Mucosa of descending colon (tissue), 3 donors: ENCODE measurements around the gene RTEL1. TPM values are rescaled to one million over a fixed set of nuclear protein-coding genes. Genes with fewer than 3 reads are reported as not detected.
A peak's percentile ranks its signal among the peaks of the same experiment; 100 is the strongest.

ENCODE experiments used
- ATAC-seq: fragments of 200-7000 bp; cut with Tn5 transposase; one replicate; pipeline ENCODE4 v1.9.1; 2020; ENCODE audit warnings: mild to moderate bottlenecking, moderate library complexity
- DNase-seq, 3 donors: peaks; one replicate each; pipeline ENCODE4 v3.0.0-alpha.2; 2020
- H3K36me3 ChIP-seq: fragments of 200-600 bp; one replicate; pipeline ENCODE4 v1.8.0; 2021; ENCODE audit warnings: low read depth, mild to moderate bottlenecking
- H3K4me1 ChIP-seq: fragments of 200-600 bp; one replicate; pipeline ENCODE4 v1.8.0; 2021; ENCODE audit warnings: low read depth, mild to moderate bottlenecking
- H3K4me3 ChIP-seq: fragments of 200-600 bp; one replicate; pipeline ENCODE4 v1.8.0; 2021; ENCODE audit warnings: mild to moderate bottlenecking
- H3K9me3 ChIP-seq: fragments of 200-600 bp; one replicate; pipeline ENCODE4 v1.8.0; 2021; ENCODE audit warnings: mild to moderate bottlenecking
- intact Hi-C, 2 donors: fragments of 100-400 bp; cut with DNase I in 1 of 2; cut with micrococcal nuclease in 1 of 2; formaldehyde crosslinking; loops; one replicate each; pipeline versions ENCODE4 v1.11.0 to v1.11.1; 2022; cut with DNase I, micrococcal nuclease
- total RNA-seq, 3 donors: library from RNA; stranded (reverse); fragmentation: NEBNext Ultra II Directional in 2 of 3; extraction: Animal tissue kit (Norgen Biotek cat#: 25700) in 2 of 3; gene quantifications; one replicate each; pipeline versions ENCODE4 v1.2.1 to v1.2.4, GENCODE V29; 2021 to 2023
- TF ChIP-seq, protein P1 (sequence below): fragments of 200-600 bp; IDR thresholded peaks from one replicate; pipeline ENCODE4 v1.8.0; 2022; ENCODE audit warnings: antibody characterized with exemption, mild to moderate bottlenecking
- donor health status: DM: no; HTN: no; CAD: no; lungs with moderate emphysema.
- donor health status: DM: no; HTN: no; CAD: no.
- donor health status: DM: no; HTN: yes; CAD: no.

Gene RTEL1
- total RNA-seq, 3 donors from 2014 or later = 23.5 to 42.8 (median 34.2) TPM

DNA sequence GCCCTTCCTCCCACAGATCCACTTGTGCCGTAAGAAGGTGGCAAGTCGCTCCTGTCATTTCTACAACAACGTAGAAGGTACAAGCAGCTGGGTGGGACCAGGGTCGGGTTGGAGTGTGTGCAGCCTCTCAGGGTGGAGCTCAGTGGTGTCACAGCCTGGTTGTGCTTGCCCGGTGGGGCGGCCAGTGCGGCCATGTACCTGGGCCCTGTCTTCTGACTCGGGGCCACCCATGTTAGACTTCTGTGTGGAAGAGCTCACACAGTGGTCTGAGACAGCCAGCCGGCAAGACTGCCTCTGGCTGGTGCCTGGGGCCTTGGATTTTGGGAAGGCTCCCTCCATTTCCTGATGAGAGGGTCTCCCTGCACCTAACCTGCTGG lies 4.7 kb downstream of the RTEL1 start:
- TF ChIP-seq, protein P1, sequence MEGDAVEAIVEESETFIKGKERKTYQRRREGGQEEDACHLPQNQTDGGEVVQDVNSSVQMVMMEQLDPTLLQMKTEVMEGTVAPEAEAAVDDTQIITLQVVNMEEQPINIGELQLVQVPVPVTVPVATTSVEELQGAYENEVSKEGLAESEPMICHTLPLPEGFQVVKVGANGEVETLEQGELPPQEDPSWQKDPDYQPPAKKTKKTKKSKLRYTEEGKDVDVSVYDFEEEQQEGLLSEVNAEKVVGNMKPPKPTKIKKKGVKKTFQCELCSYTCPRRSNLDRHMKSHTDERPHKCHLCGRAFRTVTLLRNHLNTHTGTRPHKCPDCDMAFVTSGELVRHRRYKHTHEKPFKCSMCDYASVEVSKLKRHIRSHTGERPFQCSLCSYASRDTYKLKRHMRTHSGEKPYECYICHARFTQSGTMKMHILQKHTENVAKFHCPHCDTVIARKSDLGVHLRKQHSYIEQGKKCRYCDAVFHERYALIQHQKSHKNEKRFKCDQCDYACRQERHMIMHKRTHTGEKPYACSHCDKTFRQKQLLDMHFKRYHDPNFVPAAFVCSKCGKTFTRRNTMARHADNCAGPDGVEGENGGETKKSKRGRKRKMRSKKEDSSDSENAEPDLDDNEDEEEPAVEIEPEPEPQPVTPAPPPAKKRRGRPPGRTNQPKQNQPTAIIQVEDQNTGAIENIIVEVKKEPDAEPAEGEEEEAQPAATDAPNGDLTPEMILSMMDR = no peak
- peaks cover 8% of the 10 kb centered on the region for H3K4me1 ChIP-seq
- ATAC-seq (no peak), DNase-seq (no peak)
- no peaks in the 10 kb centered on the region for H3K9me3 ChIP-seq
- no peaks in the 10 kb centered on the region for H3K36me3 ChIP-seq
- H3K4me3 ChIP-seq = no peak overlapping the region
- intact Hi-C loops = no loop called here

DNA sequence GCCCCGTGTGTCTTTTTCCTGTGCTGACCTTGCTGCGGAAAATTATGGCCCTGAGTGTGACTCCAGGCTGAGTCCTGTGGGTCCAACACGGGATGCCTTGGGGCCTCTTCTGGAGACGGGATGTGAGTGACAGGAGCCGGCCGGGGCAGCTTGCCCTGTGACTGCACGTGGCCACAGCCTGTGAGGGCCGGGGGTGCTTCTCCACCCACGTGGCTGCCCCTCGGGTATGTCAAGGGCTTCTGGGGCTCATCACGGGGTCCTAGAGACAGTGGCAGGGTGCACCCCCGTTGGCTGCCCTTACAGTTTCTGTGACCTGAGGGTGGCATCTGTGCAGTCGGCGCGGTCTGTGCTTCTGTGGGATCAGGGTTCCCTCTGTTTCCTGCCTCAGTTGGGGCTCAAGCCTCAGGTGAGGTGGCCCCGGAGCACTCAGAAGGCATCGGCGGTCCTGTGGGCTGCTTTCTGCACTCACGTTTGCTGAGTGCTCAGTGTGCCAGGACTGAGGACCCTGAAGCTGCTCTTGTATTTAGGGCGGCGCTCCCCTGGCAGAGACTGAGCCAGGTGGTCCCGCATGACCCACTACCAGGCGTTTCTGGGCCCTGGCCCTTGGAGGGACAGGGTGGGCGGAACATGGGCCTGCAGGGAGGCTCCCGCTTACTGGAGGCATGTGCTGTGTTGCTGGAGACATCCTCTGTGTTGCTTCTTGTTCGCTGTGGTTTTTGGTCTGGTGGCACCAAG lies 5.4 kb downstream of the RTEL1 start:
- no peaks in the 10 kb centered on the region for H3K36me3 ChIP-seq
- DNase-seq = no peak
- no peak overlapping the region for H3K4me3 ChIP-seq
- ATAC-seq = no peak
- TF ChIP-seq, protein P1 = no peak
- H3K9me3 ChIP-seq = no peaks in the 10 kb centered on the region
- intact Hi-C loops = no loop called here
- H3K4me1 ChIP-seq = peaks cover 8% of the 10 kb centered on the region

DNA sequence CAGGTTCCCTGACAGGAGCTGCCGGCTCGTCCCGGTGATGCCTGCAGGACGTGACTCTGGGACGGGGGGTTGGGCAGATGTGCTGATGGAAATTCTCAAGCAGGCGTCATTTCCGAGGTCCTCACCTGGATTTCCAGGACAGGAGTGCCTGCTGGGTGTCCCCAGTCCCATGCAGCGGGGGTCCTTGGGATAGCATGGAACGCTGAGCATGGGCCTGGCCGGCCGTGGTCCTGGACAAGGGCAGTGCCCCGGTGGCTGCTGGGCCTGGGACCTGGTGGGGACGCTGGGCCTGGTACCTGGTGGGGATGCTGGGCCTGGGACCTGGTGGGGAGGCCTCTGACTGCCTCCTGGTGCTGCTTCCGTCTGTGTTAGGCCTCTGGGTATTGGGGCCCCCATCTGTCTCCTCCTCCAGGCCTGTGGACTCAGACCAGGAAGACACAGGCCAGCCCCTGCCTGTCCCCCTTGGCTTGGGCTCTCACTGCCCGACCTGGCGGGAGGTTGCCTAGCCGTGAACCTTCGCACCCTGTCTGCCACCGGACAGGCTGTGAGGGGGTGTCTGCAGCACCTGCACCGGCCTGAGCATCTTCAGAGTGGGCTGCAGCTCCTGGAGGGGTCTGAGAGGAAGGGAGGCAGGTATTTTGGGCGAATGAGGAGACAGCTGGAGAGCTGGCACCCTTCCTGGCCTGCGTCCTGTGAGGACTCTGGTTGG lies 6.2 kb downstream of the RTEL1 start:
- TF ChIP-seq, protein P1 = no peak
- intact Hi-C loops = no loop called here
- H3K36me3 ChIP-seq = no peaks in the 10 kb centered on the region

DNA sequence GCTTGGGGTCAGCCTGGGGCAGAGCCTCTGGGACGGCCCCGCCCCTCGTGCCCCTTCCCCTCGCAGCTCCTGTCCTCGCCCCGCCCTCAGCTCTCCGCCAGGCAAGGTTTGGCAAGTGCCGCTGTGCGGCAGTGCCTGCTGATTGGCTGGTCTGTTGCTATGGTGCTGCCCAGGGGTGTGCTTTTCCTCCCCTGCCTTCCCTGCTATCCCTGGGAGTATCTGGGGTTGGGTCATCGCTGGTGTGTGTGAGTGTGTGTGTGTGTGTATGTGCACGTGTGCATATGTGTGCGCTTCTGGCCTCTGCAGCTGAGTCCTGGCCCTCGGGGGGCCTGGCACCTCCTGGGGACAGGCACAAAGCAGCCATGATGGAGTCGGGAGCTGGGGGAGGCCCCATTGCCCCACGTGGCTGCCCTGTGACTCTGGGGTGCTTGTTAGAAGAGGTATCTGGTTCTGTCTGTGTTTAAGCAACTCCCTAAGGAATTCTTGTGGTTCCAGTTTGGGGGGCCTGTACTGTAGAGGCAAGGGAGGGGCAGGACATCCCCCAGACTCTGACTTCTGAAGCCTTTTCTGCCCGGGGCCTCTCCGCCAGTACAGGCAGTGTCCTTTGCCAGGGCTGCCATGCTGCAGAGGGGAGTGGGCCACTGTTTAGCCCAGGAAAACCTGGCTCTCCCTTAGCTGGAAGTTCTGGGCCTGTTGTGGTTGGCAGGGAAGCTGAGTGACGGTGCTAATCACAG lies 6.9 kb downstream of the RTEL1 start:
- H3K4me3 ChIP-seq = no peak overlapping the region
- no peaks in the 10 kb centered on the region for H3K36me3 ChIP-seq
- TF ChIP-seq, protein P1 = no peak
- no peak for DNase-seq
- no peaks in the 10 kb centered on the region for H3K4me1 ChIP-seq
- H3K9me3 ChIP-seq = no peaks in the 10 kb centered on the region
- peak; percentile 8 for ATAC-seq
- intact Hi-C loops = no loop called here

More for the DNA sequence above, 6.2 kb downstream of the RTEL1 start:
- DNase-seq = no peak
- no peaks in the 10 kb centered on the region for H3K9me3 ChIP-seq
- ATAC-seq = no peak
- H3K4me3 ChIP-seq = no peak overlapping the region
- peaks cover 3% of the 10 kb centered on the region for H3K4me1 ChIP-seq

DNA sequence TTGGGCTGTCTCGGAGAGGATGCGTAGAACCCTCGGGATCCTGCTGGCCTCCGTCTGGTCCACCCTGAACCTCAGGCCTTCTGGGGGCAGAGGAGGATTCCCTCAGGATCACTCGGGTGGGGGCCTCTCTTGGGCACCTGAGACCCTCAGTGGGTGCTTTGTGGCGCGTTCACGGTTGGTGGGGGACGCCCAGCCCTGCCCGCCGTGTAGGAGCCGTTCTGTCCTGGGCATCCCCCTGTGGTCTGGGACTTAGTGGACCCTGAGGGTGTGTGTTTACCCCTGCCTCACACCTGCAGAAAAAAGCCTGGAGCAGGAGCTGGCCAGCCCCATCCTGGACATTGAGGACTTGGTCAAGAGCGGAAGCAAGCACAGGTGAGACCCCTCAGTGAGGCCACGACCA lies 7.6 kb downstream of the RTEL1 start:
- ATAC-seq (no peak), DNase-seq (no peak)
- no peak overlapping the region for H3K4me3 ChIP-seq
- H3K4me1 ChIP-seq = no peaks in the 10 kb centered on the region
- TF ChIP-seq, protein P1 = no peak
- intact Hi-C loops = no loop called here
- no peaks in the 10 kb centered on the region for H3K36me3 ChIP-seq
- no peaks in the 10 kb centered on the region for H3K9me3 ChIP-seq
